ENCODE measurements around the gene ARHGEF33. TPM values are rescaled to one million over a fixed set of nuclear protein-coding genes. Genes with fewer than 3 reads are reported as not detected.

Gene ARHGEF33
- total and polyA plus RNA-seq, 2 of the 13 experiments (the other 11 are each of a cell fraction or from before 2014, with no cell fraction given): 0.04 TPM; not detected in 1

DNA sequence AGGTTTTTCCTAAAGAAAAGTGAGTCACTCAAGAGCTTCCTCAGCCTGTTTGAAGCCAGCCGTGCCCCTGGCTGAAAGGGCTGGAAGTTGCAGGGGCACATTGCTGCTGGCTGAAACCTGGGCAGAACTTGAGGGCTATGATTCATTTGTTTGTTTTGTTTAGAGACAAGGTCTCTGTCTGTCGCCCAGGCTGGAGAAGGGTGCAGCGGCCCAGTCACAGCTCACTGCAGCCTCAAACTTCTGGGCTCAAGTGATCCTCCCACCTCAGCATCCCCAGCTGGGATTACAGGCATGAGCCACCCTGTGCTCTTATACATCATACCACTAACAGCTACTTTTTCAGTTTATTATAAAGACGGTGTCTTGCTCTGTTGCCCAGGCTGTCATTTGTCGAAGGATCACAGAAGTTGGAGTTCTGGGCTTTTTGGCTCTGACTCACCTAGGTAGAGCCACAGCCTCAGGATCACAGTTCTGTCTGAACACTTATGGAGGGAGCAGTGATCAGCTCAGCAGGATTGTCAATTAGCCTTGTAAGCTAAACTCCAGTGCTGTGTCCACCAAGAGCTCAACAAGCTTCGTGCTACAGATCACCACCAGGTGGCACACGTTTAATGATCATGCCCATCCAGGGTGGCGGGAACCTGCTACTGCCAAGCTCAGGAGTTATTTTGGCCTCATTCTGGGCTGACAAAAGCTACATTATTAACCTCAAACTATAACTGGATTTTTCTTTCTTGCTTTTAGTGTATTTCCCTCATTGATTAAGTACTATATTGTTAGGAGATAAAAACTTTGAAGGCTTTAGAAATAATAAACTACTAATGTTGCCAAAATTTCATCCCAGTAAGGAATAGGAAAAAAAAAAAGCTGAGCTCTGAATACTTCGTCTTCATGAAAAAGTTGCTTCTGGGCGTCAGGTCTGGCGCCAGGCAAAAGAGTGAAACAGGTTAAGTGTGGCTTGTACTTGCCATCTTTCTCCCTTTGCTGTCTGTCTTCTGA is 57.9 kb downstream of the ARHGEF33 start (continued):
- TF ChIP-seq, protein P1, sequence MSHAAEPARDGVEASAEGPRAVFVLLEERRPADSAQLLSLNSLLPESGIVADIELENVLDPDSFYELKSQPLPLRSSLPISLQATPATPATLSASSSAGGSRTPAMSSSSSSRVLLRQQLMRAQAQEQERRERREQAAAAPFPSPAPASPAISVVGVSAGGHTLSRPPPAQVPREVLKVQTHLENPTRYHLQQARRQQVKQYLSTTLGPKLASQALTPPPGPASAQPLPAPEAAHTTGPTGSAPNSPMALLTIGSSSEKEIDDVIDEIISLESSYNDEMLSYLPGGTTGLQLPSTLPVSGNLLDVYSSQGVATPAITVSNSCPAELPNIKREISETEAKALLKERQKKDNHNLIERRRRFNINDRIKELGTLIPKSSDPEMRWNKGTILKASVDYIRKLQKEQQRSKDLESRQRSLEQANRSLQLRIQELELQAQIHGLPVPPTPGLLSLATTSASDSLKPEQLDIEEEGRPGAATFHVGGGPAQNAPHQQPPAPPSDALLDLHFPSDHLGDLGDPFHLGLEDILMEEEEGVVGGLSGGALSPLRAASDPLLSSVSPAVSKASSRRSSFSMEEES (CRISPR knock-in tag; IDR thresholded peaks at IDR 0.05): no peak
- TF ChIP-seq ZNF883 (CRISPR knock-in tag; IDR thresholded peaks at IDR 0.05; ENCODE audit: not compliant biosample characterization): no peak
- TF ChIP-seq ZNF558 (CRISPR knock-in tag; IDR thresholded peaks at IDR 0.05; ENCODE audit: borderline replicate concordance): no peak
- no peak for TF ChIP-seq MATR3 (CRISPR knock-in tag; IDR thresholded peaks at IDR 0.05)
- no peak for TF ChIP-seq ZNF546 (CRISPR knock-in tag; conservative IDR thresholded peaks at IDR 0.05)
- no peak for TF ChIP-seq MAFG (CRISPR knock-in tag; IDR thresholded peaks at IDR 0.05)
- TF ChIP-seq ZNF570 (CRISPR knock-in tag; IDR thresholded peaks at IDR 0.05; ENCODE audit: borderline replicate concordance): no peak
- TF ChIP-seq, protein P2, sequence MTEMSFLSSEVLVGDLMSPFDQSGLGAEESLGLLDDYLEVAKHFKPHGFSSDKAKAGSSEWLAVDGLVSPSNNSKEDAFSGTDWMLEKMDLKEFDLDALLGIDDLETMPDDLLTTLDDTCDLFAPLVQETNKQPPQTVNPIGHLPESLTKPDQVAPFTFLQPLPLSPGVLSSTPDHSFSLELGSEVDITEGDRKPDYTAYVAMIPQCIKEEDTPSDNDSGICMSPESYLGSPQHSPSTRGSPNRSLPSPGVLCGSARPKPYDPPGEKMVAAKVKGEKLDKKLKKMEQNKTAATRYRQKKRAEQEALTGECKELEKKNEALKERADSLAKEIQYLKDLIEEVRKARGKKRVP (CRISPR knock-in tag; IDR thresholded peaks at IDR 0.05): no peak
- TF ChIP-seq ZNF749 (CRISPR knock-in tag; IDR thresholded peaks at IDR 0.05; ENCODE audit: borderline replicate concordance): no peak
- TF ChIP-seq, protein P3, sequence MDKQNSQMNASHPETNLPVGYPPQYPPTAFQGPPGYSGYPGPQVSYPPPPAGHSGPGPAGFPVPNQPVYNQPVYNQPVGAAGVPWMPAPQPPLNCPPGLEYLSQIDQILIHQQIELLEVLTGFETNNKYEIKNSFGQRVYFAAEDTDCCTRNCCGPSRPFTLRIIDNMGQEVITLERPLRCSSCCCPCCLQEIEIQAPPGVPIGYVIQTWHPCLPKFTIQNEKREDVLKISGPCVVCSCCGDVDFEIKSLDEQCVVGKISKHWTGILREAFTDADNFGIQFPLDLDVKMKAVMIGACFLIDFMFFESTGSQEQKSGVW (CRISPR knock-in tag; IDR thresholded peaks at IDR 0.05; ENCODE audit: borderline replicate concordance): no peak
- TF ChIP-seq HNRNPH1 (optimal IDR thresholded peaks at IDR 0.05; ENCODE audit: low read depth, low read length): no peak
- no peak for TF ChIP-seq BRD4 (CRISPR knock-in tag; IDR thresholded peaks at IDR 0.05)
- no peak for TF ChIP-seq SOX6 (IDR thresholded peaks at IDR 0.05)
- TF ChIP-seq SOX6 (CRISPR knock-in tag; IDR thresholded peaks at IDR 0.05): peak; percentile 39; the same call in 1 of the 2 replicates
- TF ChIP-seq KLF15 (CRISPR knock-in tag; IDR thresholded peaks at IDR 0.05; ENCODE audit: borderline replicate concordance): no peak
- TF ChIP-seq ZNF772 (CRISPR knock-in tag; IDR thresholded peaks at IDR 0.05): peak; percentile 56; the same call in 1 of the 2 replicates
- peak; percentile 13; the same call in 1 of the 2 replicates for TF ChIP-seq MED1 (CRISPR knock-in tag; IDR thresholded peaks at IDR 0.05)
- no peak for TF ChIP-seq SRF (IDR thresholded peaks at IDR 0.05; ENCODE audit: low read depth, low read length)
- TF ChIP-seq, protein P4, sequence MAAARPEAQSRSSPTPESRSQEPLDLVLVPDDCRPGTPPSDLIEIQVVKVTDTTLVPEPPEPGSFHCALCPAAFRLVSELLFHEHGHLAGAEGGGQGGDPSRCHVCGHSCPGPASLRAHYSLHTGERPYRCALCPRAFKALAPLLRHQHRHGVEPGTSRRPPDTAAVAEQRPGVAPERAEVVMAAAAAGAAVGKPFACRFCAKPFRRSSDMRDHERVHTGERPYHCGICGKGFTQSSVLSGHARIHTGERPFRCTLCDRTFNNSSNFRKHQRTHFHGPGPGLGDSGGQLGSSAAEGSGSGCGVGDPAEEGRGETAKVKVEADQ (CRISPR knock-in tag; IDR thresholded peaks at IDR 0.05; ENCODE audit: borderline replicate concordance): no peak
- TF ChIP-seq SP140L (CRISPR knock-in tag; IDR thresholded peaks at IDR 0.05; ENCODE audit: borderline replicate concordance): no peak
- TF ChIP-seq, protein P5, sequence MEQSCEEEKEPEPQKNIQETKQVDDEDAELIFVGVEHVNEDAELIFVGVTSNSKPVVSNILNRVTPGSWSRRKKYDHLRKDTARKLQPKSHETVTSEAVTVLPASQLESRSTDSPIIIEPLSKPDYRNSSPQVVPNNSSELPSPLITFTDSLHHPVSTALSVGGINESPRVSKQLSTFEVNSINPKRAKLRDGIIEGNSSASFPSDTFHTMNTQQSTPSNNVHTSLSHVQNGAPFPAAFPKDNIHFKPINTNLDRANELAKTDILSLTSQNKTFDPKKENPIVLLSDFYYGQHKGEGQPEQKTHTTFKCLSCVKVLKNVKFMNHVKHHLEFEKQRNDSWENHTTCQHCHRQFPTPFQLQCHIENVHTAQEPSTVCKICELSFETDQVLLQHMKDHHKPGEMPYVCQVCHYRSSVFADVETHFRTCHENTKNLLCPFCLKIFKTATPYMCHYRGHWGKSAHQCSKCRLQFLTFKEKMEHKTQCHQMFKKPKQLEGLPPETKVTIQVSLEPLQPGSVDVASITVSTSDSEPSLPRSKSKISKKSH (CRISPR knock-in tag; IDR thresholded peaks at IDR 0.05; ENCODE audit: borderline replicate concordance): peak; percentile 29; the same call in 1 of the 2 replicates
- no peak for TF ChIP-seq ZNF484 (CRISPR knock-in tag; IDR thresholded peaks at IDR 0.05; ENCODE audit: borderline replicate concordance, low read depth)
- no peak for TF ChIP-seq ZNF510 (CRISPR knock-in tag; IDR thresholded peaks at IDR 0.05; ENCODE audit: low read depth)
